ENCODE measurements around the gene PUDP.

- no peak for TF ChIP-seq CTCF (IDR thresholded peaks at IDR 0.05; ENCODE audit: poor library complexity)
- TF ChIP-seq EZH2phosphoT487 (IDR thresholded peaks at IDR 0.05; ENCODE audit: low read depth, severe bottlenecking, unreplicated experiment), result no peak
- TF ChIP-seq EZH2 (IDR thresholded peaks at IDR 0.05; ENCODE audit: borderline replicate concordance), result no peak
These were observed 79.0 kb downstream of the PUDP start for GRCh38 chrX:7068939-7069367.
